Epithelial cell of proximal tubule (primary cell): ENCODE measurements around the gene ADAMTSL1. TPM values are rescaled to one million over a fixed set of nuclear protein-coding genes. Genes with fewer than 3 reads are reported as not detected.

ENCODE experiments used
- DNase-seq: peaks from one replicate; pipeline ENCODE4 v3.0.0-alpha.2; 2011; ENCODE audit warnings: low read depth
- H3K4me3 ChIP-seq: 2 replicates; pipeline ENCODE4 v1.5.1; 2011; ENCODE audit warnings: low read depth, mild to moderate bottlenecking, low read length
- CTCF ChIP-seq: conservative IDR thresholded peaks from 2 replicates; pipeline ENCODE4 v1.5.1; 2012; ENCODE audit warnings: low read depth, mild to moderate bottlenecking, low read length
- total RNA-seq: library from RNA; depleted of rRNA; stranded (reverse); fragments of >200 nt; gene quantifications from 2 replicates; pipeline ENCODE4 v1.2.3, GENCODE V29; 2015

ADAMTSL1 gene
- total RNA-seq, 1 donor from 2014 or later, result 2.8 TPM

GRCh38 chr9:18598969-18599368, 125.0 kb downstream of the ADAMTSL1 start:
- DNase-seq, result no peak
- H3K4me3 ChIP-seq, result no peak overlapping the region
- TF ChIP-seq CTCF, result no peak

- no peak for TF ChIP-seq CTCF
- H3K4me3 ChIP-seq, result no peak overlapping the region
- no peak for DNase-seq
Observed at GRCh38 chr9:18601026-18601425, 127.1 kb downstream of the ADAMTSL1 start.

- TF ChIP-seq CTCF, result no peak
- H3K4me3 ChIP-seq, result no peak overlapping the region
- DNase-seq, result no peak
Observed at GRCh38 chr9:18601956-18602355, 128.0 kb downstream of the ADAMTSL1 start.

- DNase-seq, result no peak
- TF ChIP-seq CTCF, result no peak
- H3K4me3 ChIP-seq, result no peak overlapping the region
Observed at GRCh38 chr9:18604767-18605730, 131.1 kb downstream of the ADAMTSL1 start.

GRCh38 chr9:18605766-18606180, 131.8 kb downstream of the ADAMTSL1 start:
- DNase-seq, result no peak
- no peak for TF ChIP-seq CTCF
- no peak overlapping the region for H3K4me3 ChIP-seq

GRCh38 chr9:18606281-18606680, 132.3 kb downstream of the ADAMTSL1 start:
- DNase-seq, result no peak
- TF ChIP-seq CTCF, result no peak
- no peak overlapping the region for H3K4me3 ChIP-seq

- DNase-seq, result no peak
- no peak for TF ChIP-seq CTCF
Observed at GRCh38 chr9:18606846-18607245, 132.9 kb downstream of the ADAMTSL1 start.

More at GRCh38 chr9:18606846-18607245, 132.9 kb downstream of the ADAMTSL1 start:
- no peak overlapping the region for H3K4me3 ChIP-seq
